ENCODE results near the gene NKX6-1.

DNA sequence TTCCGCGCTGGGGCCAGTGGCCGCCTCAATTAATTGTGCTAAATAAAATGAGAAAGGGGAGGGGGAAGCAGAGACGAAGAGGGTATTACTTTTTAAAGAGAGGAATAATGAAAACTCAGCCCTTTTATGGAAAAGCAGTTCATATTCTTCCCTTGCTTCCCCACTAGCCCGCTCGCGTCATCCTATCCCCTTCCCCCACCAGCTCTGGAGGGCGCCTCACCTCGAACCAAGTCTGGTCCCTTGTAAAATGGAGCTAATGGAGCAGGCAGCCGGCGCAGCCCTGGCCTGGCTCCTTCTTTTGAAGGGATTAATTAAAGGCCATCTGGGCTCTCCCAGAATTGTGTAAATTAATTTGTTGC, 511 bp upstream of the NKX6-1 start:
- TF ChIP-seq GATA2 (IDR thresholded peaks at IDR 0.05; ENCODE audit: low read depth, low read length) (no peak), GATA3 (IDR thresholded peaks at IDR 0.05; ENCODE audit: low read depth, low read length) (no peak)
